K562 (cell line): ENCODE data around the gene TLE7. TPM values are rescaled to one million over a fixed set of nuclear protein-coding genes. Genes with fewer than 3 reads are reported as not detected.

Experiments
- ATAC-seq: fragments of 200-7000 bp; cut with Tn5 transposase; 3 replicates; pipeline ENCODE4 v1.9.1; 2020; ENCODE audit warnings: moderate library complexity
- BruUV-seq: library from RNA; stranded (reverse); fragments of 400-500 nt; replicated peaks from 2 replicates; lab custom pipeline; 2021; lab: Mats Ljungman, UMichigan
- CTCF ChIA-PET: fragments of 300-600 bp; formaldehyde crosslinking; extraction: SDS; loops from one replicate; lab custom pipeline; 2021; ENCODE audit warnings: low intra/inter-chr PET ratio; lab: Yijun Ruan, JAX
- POLR2A ChIA-PET: fragments of 300-600, 350-650 bp; sonication (Branson Sonifier 250); formaldehyde crosslinking; extraction: SDS; loops from one replicate; lab custom pipeline; 2021; ENCODE audit warnings: antibody characterized with exemption, inconsistent platforms; lab: Yijun Ruan, JAX
- DNase-seq, 4 experiments: peaks; one replicate each; pipeline versions ENCODE4 v3.0.0 to v3.0.0-alpha.2; 2011 to 2018; ENCODE audit warnings: low spot score in 3 of 4, mixed read lengths in 3 of 4; ENCODE audit errors: extremely low read depth in 1 of 4
- FAIRE-seq: peaks from 2 replicates; lab custom pipeline; 2011; peaks lifted over from hg19 to GRCh38; lab: Jason Lieb, UNC
- H2AFZ ChIP-seq: 2 replicates; pipeline ENCODE4 v1.6.0; 2011; ENCODE audit warnings: low read depth, low read length, control low read depth, inconsistent platforms
- H3K27ac ChIP-seq: fragments of 200-600 bp; 3 replicates; pipeline ENCODE4 v1.8.0; 2011; ENCODE audit warnings: low read depth, mild to moderate bottlenecking, control low read depth, inconsistent platforms, low read length, moderate library complexity, mixed read lengths; ENCODE audit errors: extremely low read depth
- H3K27me3 ChIP-seq, 2 experiments: fragments of 300-600 bp in 1 of 2; 2 replicates in 1 of 2; 3 replicates in 1 of 2; pipeline versions ENCODE4 v1.6.0 to v1.8.0; 2011; ENCODE audit warnings: inconsistent platforms in 2 of 2, low read length in 2 of 2, mild to moderate bottlenecking in 1 of 2, mixed read lengths in 1 of 2, moderate library complexity in 1 of 2; ENCODE audit not compliant: control insufficient read depth in 2 of 2, insufficient read depth in 2 of 2
- H3K36me3 ChIP-seq: fragments of 300-600 bp; 3 replicates; pipeline ENCODE4 v1.8.0; 2011; ENCODE audit warnings: mild to moderate bottlenecking, low read length, inconsistent platforms; ENCODE audit not compliant: control insufficient read depth, insufficient read depth
- H3K4me1 ChIP-seq, 2 experiments: fragments of 200-600 bp in 1 of 2; replicated peaks in 1 of 2; 2 replicates in 1 of 2; 3 replicates in 1 of 2; pipeline versions ENCODE4 v1.5.1 to v1.8.0; 2011; ENCODE audit warnings: inconsistent platforms in 2 of 2, low read length in 2 of 2, mild to moderate bottlenecking in 1 of 2, mixed read lengths in 1 of 2, moderate library complexity in 1 of 2; ENCODE audit not compliant: control insufficient read depth in 2 of 2, insufficient read depth in 2 of 2
- H3K4me2 ChIP-seq: 2 replicates; pipeline ENCODE4 v1.6.1; 2011; ENCODE audit warnings: low read length, control low read depth, inconsistent platforms, mixed read lengths; ENCODE audit not compliant: insufficient read depth
- H3K4me3 ChIP-seq: fragments of 200-600 bp; sonication (generic), shearing (Covaris generic); 2 replicates; pipeline ENCODE4 v1.5.1; 2016; ENCODE audit warnings: control low read depth, inconsistent platforms
- H3K79me2 ChIP-seq: fragments of 200-600 bp; 3 replicates; pipeline ENCODE4 v1.8.0; 2011; ENCODE audit warnings: low read length, inconsistent platforms; ENCODE audit not compliant: control insufficient read depth, insufficient read depth
- H3K9ac ChIP-seq, 2 experiments: 2 replicates each; pipeline versions ENCODE4 v1.6.0 to v1.6.1; 2011; ENCODE audit warnings: low read depth in 2 of 2, low read length in 2 of 2, control low read depth in 1 of 2, inconsistent platforms in 1 of 2, mild to moderate bottlenecking in 1 of 2, mixed read lengths in 1 of 2; ENCODE audit not compliant: insufficient read depth in 1 of 2
- H3K9me1 ChIP-seq: one replicate; pipeline ENCODE4 v1.6.0; 2011; ENCODE audit warnings: inconsistent platforms, mild to moderate bottlenecking, low read length, moderate library complexity; ENCODE audit not compliant: control insufficient read depth, insufficient read depth
- H3K9me3 ChIP-seq: replicated peaks from 2 replicates; pipeline ENCODE4 v1.5.1; 2011; ENCODE audit warnings: low read depth, low read length, inconsistent platforms; ENCODE audit not compliant: control insufficient read depth, insufficient read depth
- H4K20me1 ChIP-seq: replicated peaks from 2 replicates; pipeline ENCODE4 v1.6.1; 2011; ENCODE audit warnings: low read length, inconsistent platforms, mixed read lengths; ENCODE audit not compliant: control insufficient read depth, insufficient read depth
- HDAC8 ChIP-seq: fragments of 450-650 bp; IDR thresholded peaks from 2 replicates; pipeline ENCODE4 v1.6.1; 2016; ENCODE audit warnings: mild to moderate bottlenecking, missing genetic modification characterization, moderate library complexity, missing compliant biosample characterization
- PTTG1 ChIP-seq: fragments of 450-650 bp; IDR thresholded peaks from 2 replicates; pipeline ENCODE4 v1.6.1; 2016; ENCODE audit warnings: low read depth, mild to moderate bottlenecking, missing genetic modification characterization, missing compliant biosample characterization
- PYGO2 ChIP-seq: fragments of 450-650 bp; IDR thresholded peaks from 2 replicates; pipeline ENCODE4 v1.6.1; 2016; ENCODE audit warnings: mild to moderate bottlenecking, missing genetic modification characterization, moderate library complexity, missing compliant biosample characterization
- TRIM28 ChIP-seq: fragments of 450-650 bp; IDR thresholded peaks from 2 replicates; pipeline ENCODE4 v1.6.1; 2017
- ZNF274 ChIP-seq: IDR thresholded peaks from 2 replicates; pipeline ENCODE4 v1.6.1; 2011; ENCODE audit warnings: low read depth, mild to moderate bottlenecking, low read length, moderate library complexity, borderline replicate concordance
- ZNF75A ChIP-seq: fragments of 450-650 bp; formaldehyde crosslinking; IDR thresholded peaks from 2 replicates; pipeline ENCODE4 v1.4.0; 2020; ENCODE audit warnings: mild to moderate bottlenecking
- WGBS: fragments of 100-300 bp; shearing (Covaris generic); methylation state at CpG from one replicate; pipeline ENCODE4 v1.1.6; 2016; ENCODE audit warnings: low coverage, mixed read lengths; ENCODE audit not compliant: insufficient coverage; ENCODE audit errors: missing lambda C conversion rate; 5-methylcytosine and 5-hydroxymethylcytosine counted together
- in situ Hi-C: fragments of 300-500 bp; cut with MboI; formaldehyde crosslinking; loops from 4 replicates; pipeline ENCODE4 v1.15.0; 2018; ENCODE audit warnings: inconsistent platforms, mixed read lengths
- intact Hi-C: fragments of 100-400 bp; cut with micrococcal nuclease; formaldehyde crosslinking; loops from 2 replicates; pipeline ENCODE4 v1.14.2; 2022
- polyA plus RNA-seq, 8 experiments: library from polyadenylated mRNA; depleted of rRNA in 4 of 8; stranded (reverse) in 5 of 8; unstranded in 3 of 8; fragments of >200 nt; fragmentation: Nextera tagmentation in 2 of 8; fragmentation: Illumina TruSeq in 1 of 8; extraction: Ambion mirVana in 2 of 8; extraction: Trizol in 1 of 8; gene quantifications; 2 replicates each; pipeline versions ENCODE4 v1.2.1 to v1.2.3, GENCODE V29; 2011 to 2014; ENCODE audit warnings: inconsistent platforms in 1 of 8, missing spikeins in 1 of 8
- total RNA-seq, 7 experiments: library from RNA; depleted of rRNA in 6 of 7; stranded (reverse); fragments of >200 nt in 6 of 7; fragmentation: Illumina TruSeq in 2 of 7; extraction: Trizol in 2 of 7; gene quantifications; 2 replicates each; pipeline versions ENCODE4 v1.2.1 to v1.2.3, GENCODE V29; 2011 to 2021; ENCODE audit warnings: low replicate concordance in 1 of 7
- TF ChIP-seq, protein P1 (sequence below): fragments of 450-650 bp; IDR thresholded peaks from 2 replicates; pipeline ENCODE4 v1.6.1; 2018; ENCODE audit warnings: mild to moderate bottlenecking, low read depth; ENCODE audit not compliant: partially characterized antibody

TLE7 gene
- total and polyA plus RNA-seq, 9 of the 15 experiments (the other 6 are each of a cell fraction or from before 2014, with no cell fraction given): not detected

DNA sequence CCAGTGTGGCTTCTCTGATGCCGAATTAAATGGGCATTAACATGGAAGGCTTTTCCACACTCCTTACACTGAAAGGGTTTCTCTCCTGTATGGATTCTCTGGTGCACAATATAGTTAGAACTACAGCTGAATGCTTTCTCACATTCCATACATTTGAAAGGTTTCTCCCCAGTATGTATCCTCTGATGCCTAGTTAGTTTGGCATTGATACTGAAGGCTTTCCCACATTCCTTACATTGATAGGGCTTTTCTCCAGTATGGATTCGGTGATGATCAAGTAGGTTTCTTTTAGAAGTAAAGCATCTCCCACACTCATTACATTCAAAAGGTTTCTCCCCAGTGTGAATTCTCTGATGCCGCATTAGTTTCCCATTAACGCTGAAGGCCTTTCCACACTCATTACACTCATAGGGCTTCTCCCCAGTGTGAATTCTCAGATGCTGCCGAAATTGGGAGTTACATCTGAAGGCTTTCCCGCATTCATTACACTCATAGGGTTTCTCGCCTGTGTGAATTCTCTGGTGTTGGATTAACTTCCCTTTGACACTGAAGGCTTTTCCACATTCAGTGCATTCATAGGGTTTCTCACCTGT, 6.5 kb upstream of the TLE7 start:
- H3K27ac ChIP-seq: no peak overlapping the region
- ChIA-PET POLR2A (no interaction called here), CTCF (no interaction called here)
- H3K9ac ChIP-seq: no peak overlapping the region
- H4K20me1 ChIP-seq: no peaks in the 10 kb centered on the region
- TF ChIP-seq TRIM28 (0 out of 2 replicates have a peak, but pooled peaks have one; percentile 56), PTTG1 (no peak), ZNF75A (CRISPR knock-in tag) (peak; percentile 92), ZNF274 (peak; percentile 80), PYGO2 (no peak), HDAC8 (tag) (no peak)
- TF ChIP-seq, protein P1, sequence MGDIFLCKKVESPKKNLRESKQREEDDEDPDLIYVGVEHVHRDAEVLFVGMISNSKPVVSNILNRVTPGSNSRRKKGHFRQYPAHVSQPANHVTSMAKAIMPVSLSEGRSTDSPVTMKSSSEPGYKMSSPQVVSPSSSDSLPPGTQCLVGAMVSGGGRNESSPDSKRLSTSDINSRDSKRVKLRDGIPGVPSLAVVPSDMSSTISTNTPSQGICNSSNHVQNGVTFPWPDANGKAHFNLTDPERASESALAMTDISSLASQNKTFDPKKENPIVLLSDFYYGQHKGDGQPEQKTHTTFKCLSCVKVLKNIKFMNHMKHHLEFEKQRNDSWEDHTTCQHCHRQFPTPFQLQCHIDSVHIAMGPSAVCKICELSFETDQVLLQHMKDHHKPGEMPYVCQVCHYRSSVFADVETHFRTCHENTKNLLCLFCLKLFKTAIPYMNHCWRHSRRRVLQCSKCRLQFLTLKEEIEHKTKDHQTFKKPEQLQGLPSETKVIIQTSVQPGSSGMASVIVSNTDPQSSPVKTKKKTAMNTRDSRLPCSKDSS: peak; percentile 36
- intact Hi-C loops: no loop called here
- DNase-seq (no peak), ATAC-seq (no peak), FAIRE-seq (no peak)
- H3K27me3 ChIP-seq: no peaks in the 10 kb centered on the region
- peaks cover 26% of the 10 kb centered on the region for H3K9me3 ChIP-seq
- WGBS: 88% methylated on average over 7 of the region's 7 CpGs
- no peaks in the 10 kb centered on the region for H3K9me1 ChIP-seq
- H3K4me1 ChIP-seq: no peaks in the 10 kb centered on the region
- H3K79me2 ChIP-seq: no peaks in the 10 kb centered on the region
- H3K4me3 ChIP-seq: no peak overlapping the region
- H3K4me2 ChIP-seq: no peak overlapping the region
- in situ Hi-C loops: no loop called here
- no TSS peak for BruUV-seq
- peaks cover 45% of the 10 kb centered on the region for H3K36me3 ChIP-seq
- H2AFZ ChIP-seq: no peak overlapping the region
